ENCODE results near the gene RIN3.

The RIN3 gene

GRCh38 chr14:92587700-92588085 is 74.1 kb downstream of the RIN3 start:
- no peak overlapping the region for H3K4me3 ChIP-seq (replicated peaks in 1 of 2; ENCODE audit: low read depth in 2 of 2, low read length in 2 of 2)
- DNase-seq (ENCODE audit: low read depth in 2 of 2) = no peak
- TF ChIP-seq CTCF (IDR thresholded peaks at IDR 0.05; ENCODE audit: low read depth, low read length) = no peak

DNA sequence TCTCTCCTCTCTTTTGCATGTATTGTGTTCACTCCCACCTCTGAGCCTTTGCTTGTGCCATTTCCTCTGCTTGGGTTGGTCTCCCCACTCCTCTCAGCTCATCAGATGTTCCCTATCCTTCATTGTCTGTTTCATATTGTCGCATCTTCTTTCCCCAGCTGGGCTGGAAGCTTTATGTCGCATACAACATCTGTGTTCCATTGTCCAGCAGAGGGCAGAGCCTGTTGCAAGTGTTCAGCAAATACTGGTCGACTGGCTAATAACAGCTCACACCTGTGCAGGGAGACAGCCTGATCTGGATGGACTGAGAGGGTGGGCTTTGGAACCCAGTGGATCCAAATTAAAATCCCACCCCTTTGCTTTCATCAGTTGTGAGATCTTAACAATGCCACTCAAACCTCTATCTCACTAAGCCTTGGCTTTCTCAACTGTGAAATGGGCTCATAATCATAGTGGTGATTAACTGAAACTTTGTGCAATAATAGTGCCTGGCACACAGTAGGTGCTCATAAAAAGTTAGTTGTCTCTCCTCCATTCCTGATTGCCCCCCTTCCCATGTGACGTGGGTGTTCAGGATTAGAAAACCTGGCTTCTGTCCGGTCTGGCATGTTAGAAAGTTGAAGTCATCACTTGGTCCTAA is 75.8 kb downstream of the RIN3 start:
- TF ChIP-seq CTCF (IDR thresholded peaks at IDR 0.05; ENCODE audit: low read depth, low read length) = peak; percentile 29
- DNase-seq (ENCODE audit: low read depth in 2 of 2) = peak; percentile 51 to 55
- no peak overlapping the region for H3K4me3 ChIP-seq (replicated peaks in 1 of 2; ENCODE audit: low read depth in 2 of 2, low read length in 2 of 2)

GRCh38 chr14:92590176-92590575 is 76.6 kb downstream of the RIN3 start:
- no peak for TF ChIP-seq CTCF (IDR thresholded peaks at IDR 0.05; ENCODE audit: low read depth, low read length)
- H3K4me3 ChIP-seq (replicated peaks in 1 of 2; ENCODE audit: low read depth in 2 of 2, low read length in 2 of 2) = no peak overlapping the region
- no peak for DNase-seq (ENCODE audit: low read depth in 2 of 2)

GRCh38 chr14:92590941-92591340 is 77.4 kb downstream of the RIN3 start:
- TF ChIP-seq CTCF (IDR thresholded peaks at IDR 0.05; ENCODE audit: low read depth, low read length) = no peak
- DNase-seq (ENCODE audit: low read depth in 2 of 2) = no peak
- no peak overlapping the region for H3K4me3 ChIP-seq (replicated peaks in 1 of 2; ENCODE audit: low read depth in 2 of 2, low read length in 2 of 2)

DNA sequence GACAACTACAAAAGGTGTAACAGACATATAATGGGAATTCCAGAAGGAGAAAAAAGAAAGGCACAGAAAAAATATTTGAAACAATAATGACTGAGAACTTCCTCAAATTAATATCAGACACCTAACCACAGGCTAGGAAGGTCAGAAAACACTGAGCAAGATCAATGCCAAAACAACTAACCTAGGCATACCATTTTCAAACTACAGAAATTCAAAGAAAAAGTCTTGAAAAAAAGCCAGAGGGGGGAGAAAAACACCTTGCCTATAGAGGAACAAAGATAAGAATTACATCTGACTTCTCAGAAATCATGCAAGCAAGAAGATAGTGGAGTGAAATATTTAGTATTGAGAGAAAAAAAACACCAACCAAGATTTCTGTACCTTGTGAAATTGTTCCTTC is 77.8 kb downstream of the RIN3 start:
- H3K4me3 ChIP-seq (replicated peaks in 1 of 2; ENCODE audit: low read depth in 2 of 2, low read length in 2 of 2) = no peak overlapping the region
- DNase-seq (ENCODE audit: low read depth in 2 of 2) = no peak
- TF ChIP-seq CTCF (IDR thresholded peaks at IDR 0.05; ENCODE audit: low read depth, low read length) = no peak

DNA sequence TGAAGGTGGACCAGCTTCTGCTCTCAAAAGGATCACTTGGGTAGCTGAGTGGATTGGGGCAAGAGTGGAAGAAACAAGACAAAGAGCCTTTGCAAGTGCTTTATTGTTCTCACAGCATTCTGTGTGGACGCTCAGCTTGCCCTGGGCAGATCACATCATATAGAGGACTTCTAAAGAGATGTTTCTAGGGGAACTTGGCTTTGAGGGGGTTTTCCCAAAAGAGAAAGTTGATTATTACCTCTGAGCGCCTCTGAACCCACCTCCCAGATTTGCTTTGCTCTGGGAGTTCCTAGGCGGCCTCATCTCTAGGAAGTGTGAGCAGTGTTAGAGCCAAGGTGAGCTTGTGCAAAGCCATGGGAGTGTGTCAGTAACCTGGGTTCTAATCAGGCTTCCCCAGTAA is 81.7 kb downstream of the RIN3 start:
- no peak for TF ChIP-seq CTCF (IDR thresholded peaks at IDR 0.05; ENCODE audit: low read depth, low read length)
- DNase-seq (ENCODE audit: low read depth in 2 of 2) = no peak
- no peak overlapping the region for H3K4me3 ChIP-seq (replicated peaks in 1 of 2; ENCODE audit: low read depth in 2 of 2, low read length in 2 of 2)

DNA sequence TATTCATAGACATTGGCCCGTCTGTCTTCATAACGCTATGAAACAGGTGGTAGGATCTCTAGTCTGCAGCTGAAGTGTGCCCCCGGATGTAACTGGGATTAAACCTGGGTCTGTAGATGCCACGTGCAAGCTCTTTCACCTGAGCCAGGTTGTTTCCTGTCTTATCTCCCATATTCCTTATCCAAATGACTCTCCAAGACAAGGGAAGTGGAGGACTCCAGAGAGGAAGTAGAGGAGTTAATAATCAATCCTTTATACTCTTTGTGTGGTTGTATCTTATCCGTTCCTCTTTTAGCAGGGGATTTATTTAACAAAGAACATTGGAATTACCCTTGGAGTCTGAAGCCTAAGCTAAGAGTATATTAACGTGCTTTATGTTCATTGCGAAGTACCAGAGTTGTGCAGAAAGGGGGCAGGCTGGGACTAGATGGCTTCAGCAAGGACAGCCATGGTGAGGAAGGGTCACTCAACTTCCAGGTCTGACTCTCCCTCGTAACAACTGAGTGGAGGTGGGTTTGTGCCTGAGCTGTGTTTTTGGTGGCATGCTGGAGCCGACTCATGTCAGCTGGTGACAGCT is 82.8 kb downstream of the RIN3 start:
- TF ChIP-seq CTCF (IDR thresholded peaks at IDR 0.05; ENCODE audit: low read depth, low read length) = no peak
- no peak for DNase-seq (ENCODE audit: low read depth in 2 of 2)
- H3K4me3 ChIP-seq (replicated peaks in 1 of 2; ENCODE audit: low read depth in 2 of 2, low read length in 2 of 2) = no peak overlapping the region

All from cardiac fibroblast (primary cell).